OCI-LY1 (cell line): Measurements from ENCODE around the gene ARHGEF4.

Experiments used
- EZH2 ChIP-seq: fragments of 200-600 bp; sonication (generic), shearing (Covaris generic); IDR thresholded peaks from 2 replicates; pipeline ENCODE4 v1.8.0; 2017; ENCODE audit warnings: borderline replicate concordance, mixed run types, mild to moderate bottlenecking, antibody characterized with exemption, low read length, moderate library complexity, mixed read lengths
- TF ChIP-seq, protein P1 (sequence below): fragments of 200-600 bp; sonication (generic), shearing (Covaris generic); IDR thresholded peaks from 2 replicates; pipeline ENCODE4 v1.5.1; 2017; ENCODE audit warnings: mild to moderate bottlenecking, antibody characterized with exemption, low read length, moderate library complexity, mixed read lengths

DNA sequence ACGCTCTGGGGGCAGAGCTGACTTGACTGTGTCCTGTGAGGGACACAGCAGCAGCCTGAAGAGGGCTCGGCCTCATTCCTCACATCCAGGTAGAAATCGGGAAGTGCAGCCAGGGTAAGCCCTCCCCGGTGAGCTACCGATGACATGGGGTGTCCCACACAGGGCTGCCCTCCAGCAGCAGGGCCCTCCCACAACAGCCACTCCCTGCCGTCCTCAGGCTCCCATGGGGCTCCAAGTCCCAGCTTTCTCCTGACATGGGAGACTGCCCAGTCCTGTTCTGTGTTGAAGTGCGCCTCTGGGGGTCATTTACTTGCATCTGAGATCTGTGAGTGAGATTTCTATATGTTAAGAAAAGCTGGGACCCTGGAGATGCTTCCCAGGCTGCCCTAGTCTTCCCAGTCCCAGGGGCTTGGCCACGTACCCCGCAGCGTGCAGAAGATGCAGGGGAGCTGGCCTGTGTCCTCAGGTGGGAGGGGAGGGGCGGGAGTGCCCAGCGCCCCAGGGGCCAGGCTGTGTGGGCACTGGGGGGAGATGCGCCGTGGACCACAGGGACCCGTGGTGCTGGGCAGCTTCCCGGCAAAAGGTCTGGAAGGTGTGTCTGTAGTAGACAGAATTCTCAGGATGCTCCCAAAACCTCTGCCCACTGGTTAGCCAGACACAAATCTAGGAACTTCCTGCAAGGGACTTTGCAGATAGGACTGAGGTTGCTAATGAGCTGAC is 168.7 kb downstream of the ARHGEF4 start:
- TF ChIP-seq, protein P1, sequence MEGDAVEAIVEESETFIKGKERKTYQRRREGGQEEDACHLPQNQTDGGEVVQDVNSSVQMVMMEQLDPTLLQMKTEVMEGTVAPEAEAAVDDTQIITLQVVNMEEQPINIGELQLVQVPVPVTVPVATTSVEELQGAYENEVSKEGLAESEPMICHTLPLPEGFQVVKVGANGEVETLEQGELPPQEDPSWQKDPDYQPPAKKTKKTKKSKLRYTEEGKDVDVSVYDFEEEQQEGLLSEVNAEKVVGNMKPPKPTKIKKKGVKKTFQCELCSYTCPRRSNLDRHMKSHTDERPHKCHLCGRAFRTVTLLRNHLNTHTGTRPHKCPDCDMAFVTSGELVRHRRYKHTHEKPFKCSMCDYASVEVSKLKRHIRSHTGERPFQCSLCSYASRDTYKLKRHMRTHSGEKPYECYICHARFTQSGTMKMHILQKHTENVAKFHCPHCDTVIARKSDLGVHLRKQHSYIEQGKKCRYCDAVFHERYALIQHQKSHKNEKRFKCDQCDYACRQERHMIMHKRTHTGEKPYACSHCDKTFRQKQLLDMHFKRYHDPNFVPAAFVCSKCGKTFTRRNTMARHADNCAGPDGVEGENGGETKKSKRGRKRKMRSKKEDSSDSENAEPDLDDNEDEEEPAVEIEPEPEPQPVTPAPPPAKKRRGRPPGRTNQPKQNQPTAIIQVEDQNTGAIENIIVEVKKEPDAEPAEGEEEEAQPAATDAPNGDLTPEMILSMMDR, result no peak
- TF ChIP-seq EZH2, result no peak
